ENCODE data around the gene PYCR2.
A peak's percentile ranks its signal among the peaks of the same experiment; 100 is the strongest.
"Not testable (repeated sequence)": the region's sequence is repeated elsewhere in the genome, so short reads cannot be mapped to it uniquely, and the experiment has no call there.

Gene PYCR2

GRCh38 chr1:225923692-225924555, at the start of gene PYCR2:
TSS of gene PYCR2 (minus strand) at chr1:225924250. CDS start at chr1:225924110, 140 bp downstream.
- peak; percentile 86 to 93 for DNase-seq (ENCODE audit: low read depth in 2 of 2)

GRCh38 chr1:225973158-225973557, 49.1 kb upstream of the PYCR2 start:
- DNase-seq (ENCODE audit: low read depth in 2 of 2), result no peak

- DNase-seq (ENCODE audit: low read depth in 2 of 2), result no peak
Observed at GRCh38 chr1:225972344-225973152, 48.5 kb upstream of the PYCR2 start.

- not testable (repeated sequence) for DNase-seq (ENCODE audit: low read depth in 2 of 2)
Observed at GRCh38 chr1:225970592-225971157, 46.6 kb upstream of the PYCR2 start.

GRCh38 chr1:225969751-225970150, 45.7 kb upstream of the PYCR2 start:
- DNase-seq (ENCODE audit: low read depth in 2 of 2), result not testable (repeated sequence)

GRCh38 chr1:225965231-225965630, 41.2 kb upstream of the PYCR2 start:
- DNase-seq (ENCODE audit: low read depth in 2 of 2), result no peak

GRCh38 chr1:225963735-225964530, 39.9 kb upstream of the PYCR2 start:
- no peak for DNase-seq (ENCODE audit: low read depth in 2 of 2)

- DNase-seq (ENCODE audit: low read depth in 2 of 2), result peak; percentile 20 to 57
Observed at GRCh38 chr1:225962440-225962975, 38.5 kb upstream of the PYCR2 start.

GRCh38 chr1:225961659-225962439, 37.8 kb upstream of the PYCR2 start:
- no peak for DNase-seq (ENCODE audit: low read depth in 2 of 2)

- DNase-seq (ENCODE audit: low read depth in 2 of 2), result no peak
Observed at GRCh38 chr1:225958041-225958440, 34.0 kb upstream of the PYCR2 start.

- DNase-seq (ENCODE audit: low read depth in 2 of 2), result no peak
Observed at GRCh38 chr1:225954753-225955152, 30.7 kb upstream of the PYCR2 start.

- no peak for DNase-seq (ENCODE audit: low read depth in 2 of 2)
Observed at GRCh38 chr1:225953315-225953714, 29.3 kb upstream of the PYCR2 start.

- DNase-seq (ENCODE audit: low read depth in 2 of 2), result no peak
Observed at GRCh38 chr1:225950905-225951497, 27.0 kb upstream of the PYCR2 start.

- DNase-seq (ENCODE audit: low read depth in 2 of 2), result no peak
Observed at GRCh38 chr1:225949041-225949440, 25.0 kb upstream of the PYCR2 start.

- DNase-seq (ENCODE audit: low read depth in 2 of 2), result no peak
Observed at GRCh38 chr1:225946803-225947202, 22.8 kb upstream of the PYCR2 start.

- no peak for DNase-seq (ENCODE audit: low read depth in 2 of 2)
Observed at GRCh38 chr1:225946082-225946620, 22.1 kb upstream of the PYCR2 start.

GRCh38 chr1:225945564-225945963, 21.5 kb upstream of the PYCR2 start:
- no peak for DNase-seq (ENCODE audit: low read depth in 2 of 2)

GRCh38 chr1:225944951-225945350, 20.9 kb upstream of the PYCR2 start:
- no peak for DNase-seq (ENCODE audit: low read depth in 2 of 2)

GRCh38 chr1:225944387-225944786, 20.3 kb upstream of the PYCR2 start:
- DNase-seq (ENCODE audit: low read depth in 2 of 2), result no peak

GRCh38 chr1:225943582-225943981, 19.5 kb upstream of the PYCR2 start:
- no peak for DNase-seq (ENCODE audit: low read depth in 2 of 2)

All from stimulated activated CD4-positive, alpha-beta T cell treated with anti-CD3 and anti-CD28 coated beads, Interleukin-15, amount 100 ng/mL, for 48 hours (primary cell).